H1 (cell line): ENCODE results near the gene MRPS9.

ENCODE experiments used
- CEBPB ChIP-seq: IDR thresholded peaks from 2 replicates; pipeline ENCODE4 v1.6.1; 2012; ENCODE audit warnings: low read depth, low read length
- CTCF ChIP-seq, 3 experiments: IDR thresholded peaks; 1 replicate in 2 of 3; 2 replicates in 1 of 3; pipeline versions ENCODE4 v1.5.1 to v1.6.1; 2011; ENCODE audit warnings: low read length in 3 of 3, mild to moderate bottlenecking in 3 of 3, inconsistent platforms in 2 of 3, low read depth in 1 of 3, moderate library complexity in 1 of 3; ENCODE audit not compliant: insufficient read depth in 1 of 3; ENCODE audit errors: control extremely low read depth in 1 of 3
- EZH2 ChIP-seq: fragments of 200-600 bp; sonication (generic); IDR thresholded peaks from 2 replicates; pipeline ENCODE4 v1.7.1; 2012; ENCODE audit warnings: low read depth, mild to moderate bottlenecking, moderate library complexity, low read length, inconsistent platforms; ENCODE audit not compliant: severe bottlenecking
- GTF2F1 ChIP-seq: IDR thresholded peaks from 2 replicates; pipeline ENCODE4 v1.6.1; 2012; ENCODE audit warnings: low read depth, low read length, improper control_type of control experiment, borderline replicate concordance
- MAFK ChIP-seq: IDR thresholded peaks from 2 replicates; pipeline ENCODE4 v1.6.1; 2012; ENCODE audit warnings: low read depth, mild to moderate bottlenecking, improper control_type of control experiment, low read length
- POLR2A ChIP-seq, 2 experiments: IDR thresholded peaks; 1 replicate in 1 of 2; 2 replicates in 1 of 2; pipeline ENCODE4 v1.6.1; 2011; ENCODE audit warnings: low read depth in 2 of 2, low read length in 2 of 2, mild to moderate bottlenecking in 2 of 2; ENCODE audit errors: control extremely low read depth in 1 of 2
- POLR2AphosphoS5 ChIP-seq: IDR thresholded peaks from 2 replicates; pipeline ENCODE4 v1.6.1; 2011; ENCODE audit warnings: low read depth, low read length
- RNF2 ChIP-seq: fragments of 200-900, 300-1000 bp; sonication (generic); IDR thresholded peaks from 2 replicates; pipeline ENCODE4 v1.7.1; 2016; ENCODE audit warnings: borderline replicate concordance, low read depth, mild to moderate bottlenecking, antibody characterized with exemption, low read length; ENCODE audit not compliant: poor library complexity, severe bottlenecking; ENCODE audit errors: missing control alignments
- SP2 ChIP-seq: IDR thresholded peaks from 2 replicates; pipeline ENCODE4 v1.6.1; 2012; ENCODE audit warnings: mild to moderate bottlenecking, low read length, inconsistent platforms

- TF ChIP-seq GTF2F1: no peak
- no peak for TF ChIP-seq CTCF (IDR thresholded peaks at IDR 0.05; ENCODE audit: control extremely low read depth in 1 of 3, insufficient read depth in 1 of 3, low read depth in 1 of 3, low read length in 3 of 3)
- TF ChIP-seq POLR2A (IDR thresholded peaks at IDR 0.05; ENCODE audit: control extremely low read depth in 1 of 2, low read depth in 2 of 2, low read length in 2 of 2): no peak
- TF ChIP-seq MAFK: no peak
- TF ChIP-seq RNF2: no peak
- no peak for TF ChIP-seq EZH2
- no peak for TF ChIP-seq CEBPB
- no peak for TF ChIP-seq POLR2AphosphoS5
- TF ChIP-seq SP2: no peak
Measured at GRCh38 chr2:105078906-105079495, 41.1 kb downstream of the MRPS9 start.
